ENCODE results near the gene ATP2B3. TPM values are rescaled to one million over a fixed set of nuclear protein-coding genes. Genes with fewer than 3 reads are reported as not detected.

Gene ATP2B3
- 0.07 and 0.20 TPM in 2 replicates for total RNA-seq

GRCh38 chrX:153517423-153517822 is at the start of gene ATP2B3:
ATP2B3 (plus strand) TSS chrX:153517642; CDS start chrX:153536248, 18,606 bp downstream.

GRCh38 chrX:153470411-153471363 is 46.8 kb upstream of the ATP2B3 start, which contains the start of gene HAUS7:
HAUS7 (minus strand) TSS chrX:153470576; CDS start chrX:153470557, 19 bp downstream.

GRCh38 chrX:153494541-153495361 is 22.7 kb upstream of the ATP2B3 start, which contains the start of gene BGN:
BGN (plus strand) TSS chrX:153494980; CDS start chrX:153504632, 9,652 bp downstream.

GRCh38 chrX:153598541-153599191 is 81.2 kb downstream of the ATP2B3 start, which contains the start of gene CCNQ:
CCNQ (minus strand) TSS chrX:153599139; CDS start chrX:153599073, 66 bp downstream.

Other genes with a start within 250 kb of the ATP2B3 start
- not detected in 2 replicates for gene PNMA6F, start 195.9 kb upstream of the ATP2B3 start, total RNA-seq
- 13.4 and 14.2 TPM in 2 replicates for gene ZNF275, start 183.5 kb upstream of the ATP2B3 start, total RNA-seq
- not detected in 2 replicates for gene PNMA6E, start 116.3 kb upstream of the ATP2B3 start, total RNA-seq
- 0.23 and 0.33 TPM in 2 replicates for gene ZFP92, start 106.2 kb upstream of the ATP2B3 start, total RNA-seq
- gene TREX2, start 71.6 kb upstream of the ATP2B3 start, total RNA-seq: 1.7 and 1.9 TPM in 2 replicates
- 13.8 and 25.0 TPM in 2 replicates for gene HAUS7, start 47.1 kb upstream of the ATP2B3 start, total RNA-seq
- 369 and 546 TPM in 2 replicates for gene BGN, start 22.7 kb upstream of the ATP2B3 start, total RNA-seq
- 14.3 and 25.2 TPM in 2 replicates for gene CCNQ, start 81.5 kb downstream of the ATP2B3 start, total RNA-seq
- gene DUSP9, start 129.6 kb downstream of the ATP2B3 start, total RNA-seq: not detected in 2 replicates
- gene PNCK, start 156.2 kb downstream of the ATP2B3 start, total RNA-seq: 0.72 and 3.1 TPM in 2 replicates
- 31.0 and 56.2 TPM in 2 replicates for gene SLC6A8, start 170.3 kb downstream of the ATP2B3 start, total RNA-seq
- 168 and 187 TPM in 2 replicates for gene BCAP31, start 206.7 kb downstream of the ATP2B3 start, total RNA-seq
- gene ABCD1, start 207.2 kb downstream of the ATP2B3 start, total RNA-seq: 19.7 and 28.3 TPM in 2 replicates
- 15.2 and 19.4 TPM in 2 replicates for gene PLXNB3, start 246.6 kb downstream of the ATP2B3 start, total RNA-seq